GM12878 (cell line): ENCODE data around the gene PDE6G.

Source experiments
- GABPA ChIP-seq: IDR thresholded peaks from 2 replicates; pipeline ENCODE4 v1.6.1; 2014; ENCODE audit warnings: antibody characterized with exemption, low read depth, mild to moderate bottlenecking, inconsistent platforms
- SPI1 ChIP-seq: IDR thresholded peaks from 2 replicates; pipeline ENCODE4 v1.6.1; 2011; ENCODE audit warnings: low read depth, mild to moderate bottlenecking, low read length, moderate library complexity, borderline replicate concordance; ENCODE audit not compliant: insufficient read depth
- ZZZ3 ChIP-seq: IDR thresholded peaks from 2 replicates; pipeline ENCODE4 v1.6.1; 2011; ENCODE audit warnings: low read depth; ENCODE audit not compliant: control insufficient read depth, insufficient read length
- TF ChIP-seq, protein P1 (sequence below), 3 experiments: IDR thresholded peaks in 2 of 3; conservative IDR thresholded peaks in 1 of 3; 2 replicates each; pipeline ENCODE4 v1.5.1; 2011; ENCODE audit warnings: low read depth in 3 of 3, low read length in 3 of 3, mild to moderate bottlenecking in 3 of 3, control low read depth in 2 of 3, moderate library complexity in 2 of 3, inconsistent platforms in 1 of 3, mixed read lengths in 1 of 3; ENCODE audit not compliant: control insufficient read depth in 2 of 3, insufficient read depth in 1 of 3; ENCODE audit errors: extremely low read depth in 1 of 3
- TF ChIP-seq, protein P2 (sequence below): IDR thresholded peaks from 2 replicates; pipeline ENCODE4 v1.6.1; 2011; ENCODE audit warnings: mild to moderate bottlenecking, low read depth, low read length, moderate library complexity; ENCODE audit not compliant: insufficient replicate concordance
- TF ChIP-seq, protein P3 (sequence below): IDR thresholded peaks from 2 replicates; pipeline ENCODE4 v1.6.1; 2012; ENCODE audit warnings: low read depth, low read length, improper control_type of control experiment
- TF ChIP-seq, protein P4 (sequence below): fragments of 450-650 bp; IDR thresholded peaks from 2 replicates; pipeline ENCODE4 v1.6.1; 2017; ENCODE audit warnings: mild to moderate bottlenecking, moderate library complexity
- TF ChIP-seq, protein P5 (sequence below): IDR thresholded peaks from 2 replicates; pipeline ENCODE4 v1.6.1; 2012; ENCODE audit warnings: improper control_type of control experiment, low read depth, low read length; ENCODE audit not compliant: insufficient replicate concordance
- TF ChIP-seq, protein P6 (sequence below): IDR thresholded peaks from 2 replicates; pipeline ENCODE4 v1.6.1; 2012; ENCODE audit warnings: mild to moderate bottlenecking, low read depth, low read length

DNA sequence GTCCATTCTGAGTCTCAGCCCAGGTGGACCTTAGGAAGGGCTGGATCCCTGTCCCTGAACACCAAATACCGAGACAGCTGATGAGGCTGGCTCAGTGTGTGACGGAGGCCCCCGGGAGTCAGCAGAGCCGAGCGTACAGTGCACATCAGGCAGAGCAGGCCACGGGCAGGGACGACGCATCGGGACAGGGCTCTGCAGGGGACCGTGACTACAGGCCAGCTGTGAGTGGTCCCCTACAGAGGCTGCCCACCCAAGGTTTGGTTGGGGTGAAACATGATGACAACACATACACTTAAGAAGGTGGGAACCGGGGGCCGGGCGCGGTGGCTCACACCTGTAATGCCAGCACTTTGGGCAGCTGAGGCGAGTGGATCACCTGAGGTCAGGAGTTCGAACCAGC, 16.6 kb upstream of the PDE6G start:
- TF ChIP-seq GABPA, result no peak
- TF ChIP-seq, protein P1, sequence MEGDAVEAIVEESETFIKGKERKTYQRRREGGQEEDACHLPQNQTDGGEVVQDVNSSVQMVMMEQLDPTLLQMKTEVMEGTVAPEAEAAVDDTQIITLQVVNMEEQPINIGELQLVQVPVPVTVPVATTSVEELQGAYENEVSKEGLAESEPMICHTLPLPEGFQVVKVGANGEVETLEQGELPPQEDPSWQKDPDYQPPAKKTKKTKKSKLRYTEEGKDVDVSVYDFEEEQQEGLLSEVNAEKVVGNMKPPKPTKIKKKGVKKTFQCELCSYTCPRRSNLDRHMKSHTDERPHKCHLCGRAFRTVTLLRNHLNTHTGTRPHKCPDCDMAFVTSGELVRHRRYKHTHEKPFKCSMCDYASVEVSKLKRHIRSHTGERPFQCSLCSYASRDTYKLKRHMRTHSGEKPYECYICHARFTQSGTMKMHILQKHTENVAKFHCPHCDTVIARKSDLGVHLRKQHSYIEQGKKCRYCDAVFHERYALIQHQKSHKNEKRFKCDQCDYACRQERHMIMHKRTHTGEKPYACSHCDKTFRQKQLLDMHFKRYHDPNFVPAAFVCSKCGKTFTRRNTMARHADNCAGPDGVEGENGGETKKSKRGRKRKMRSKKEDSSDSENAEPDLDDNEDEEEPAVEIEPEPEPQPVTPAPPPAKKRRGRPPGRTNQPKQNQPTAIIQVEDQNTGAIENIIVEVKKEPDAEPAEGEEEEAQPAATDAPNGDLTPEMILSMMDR (IDR thresholded peaks at IDR 0.05 in 2 of 3, conservative IDR thresholded peaks at IDR 0.05 in 1 of 3; ENCODE audit: control insufficient read depth in 2 of 3, extremely low read depth in 1 of 3, insufficient read depth in 1 of 3, low read depth in 3 of 3, low read length in 3 of 3), result no peak
- TF ChIP-seq, protein P2, sequence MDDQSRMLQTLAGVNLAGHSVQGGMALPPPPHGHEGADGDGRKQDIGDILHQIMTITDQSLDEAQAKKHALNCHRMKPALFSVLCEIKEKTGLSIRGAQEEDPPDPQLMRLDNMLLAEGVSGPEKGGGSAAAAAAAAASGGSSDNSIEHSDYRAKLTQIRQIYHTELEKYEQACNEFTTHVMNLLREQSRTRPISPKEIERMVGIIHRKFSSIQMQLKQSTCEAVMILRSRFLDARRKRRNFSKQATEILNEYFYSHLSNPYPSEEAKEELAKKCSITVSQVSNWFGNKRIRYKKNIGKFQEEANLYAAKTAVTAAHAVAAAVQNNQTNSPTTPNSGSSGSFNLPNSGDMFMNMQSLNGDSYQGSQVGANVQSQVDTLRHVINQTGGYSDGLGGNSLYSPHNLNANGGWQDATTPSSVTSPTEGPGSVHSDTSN, result no peak
- TF ChIP-seq, protein P3, sequence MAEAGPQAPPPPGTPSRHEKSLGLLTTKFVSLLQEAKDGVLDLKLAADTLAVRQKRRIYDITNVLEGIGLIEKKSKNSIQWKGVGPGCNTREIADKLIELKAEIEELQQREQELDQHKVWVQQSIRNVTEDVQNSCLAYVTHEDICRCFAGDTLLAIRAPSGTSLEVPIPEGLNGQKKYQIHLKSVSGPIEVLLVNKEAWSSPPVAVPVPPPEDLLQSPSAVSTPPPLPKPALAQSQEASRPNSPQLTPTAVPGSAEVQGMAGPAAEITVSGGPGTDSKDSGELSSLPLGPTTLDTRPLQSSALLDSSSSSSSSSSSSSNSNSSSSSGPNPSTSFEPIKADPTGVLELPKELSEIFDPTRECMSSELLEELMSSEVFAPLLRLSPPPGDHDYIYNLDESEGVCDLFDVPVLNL, result no peak
- no peak for TF ChIP-seq SPI1
- TF ChIP-seq, protein P4, sequence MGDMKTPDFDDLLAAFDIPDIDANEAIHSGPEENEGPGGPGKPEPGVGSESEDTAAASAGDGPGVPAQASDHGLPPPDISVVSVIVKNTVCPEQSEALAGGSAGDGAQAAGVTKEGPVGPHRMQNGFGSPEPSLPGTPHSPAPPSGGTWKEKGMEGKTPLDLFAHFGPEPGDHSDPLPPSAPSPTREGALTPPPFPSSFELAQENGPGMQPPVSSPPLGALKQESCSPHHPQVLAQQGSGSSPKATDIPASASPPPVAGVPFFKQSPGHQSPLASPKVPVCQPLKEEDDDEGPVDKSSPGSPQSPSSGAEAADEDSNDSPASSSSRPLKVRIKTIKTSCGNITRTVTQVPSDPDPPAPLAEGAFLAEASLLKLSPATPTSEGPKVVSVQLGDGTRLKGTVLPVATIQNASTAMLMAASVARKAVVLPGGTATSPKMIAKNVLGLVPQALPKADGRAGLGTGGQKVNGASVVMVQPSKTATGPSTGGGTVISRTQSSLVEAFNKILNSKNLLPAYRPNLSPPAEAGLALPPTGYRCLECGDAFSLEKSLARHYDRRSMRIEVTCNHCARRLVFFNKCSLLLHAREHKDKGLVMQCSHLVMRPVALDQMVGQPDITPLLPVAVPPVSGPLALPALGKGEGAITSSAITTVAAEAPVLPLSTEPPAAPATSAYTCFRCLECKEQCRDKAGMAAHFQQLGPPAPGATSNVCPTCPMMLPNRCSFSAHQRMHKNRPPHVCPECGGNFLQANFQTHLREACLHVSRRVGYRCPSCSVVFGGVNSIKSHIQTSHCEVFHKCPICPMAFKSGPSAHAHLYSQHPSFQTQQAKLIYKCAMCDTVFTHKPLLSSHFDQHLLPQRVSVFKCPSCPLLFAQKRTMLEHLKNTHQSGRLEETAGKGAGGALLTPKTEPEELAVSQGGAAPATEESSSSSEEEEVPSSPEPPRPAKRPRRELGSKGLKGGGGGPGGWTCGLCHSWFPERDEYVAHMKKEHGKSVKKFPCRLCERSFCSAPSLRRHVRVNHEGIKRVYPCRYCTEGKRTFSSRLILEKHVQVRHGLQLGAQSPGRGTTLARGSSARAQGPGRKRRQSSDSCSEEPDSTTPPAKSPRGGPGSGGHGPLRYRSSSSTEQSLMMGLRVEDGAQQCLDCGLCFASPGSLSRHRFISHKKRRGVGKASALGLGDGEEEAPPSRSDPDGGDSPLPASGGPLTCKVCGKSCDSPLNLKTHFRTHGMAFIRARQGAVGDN, result no peak
- TF ChIP-seq, protein P5, sequence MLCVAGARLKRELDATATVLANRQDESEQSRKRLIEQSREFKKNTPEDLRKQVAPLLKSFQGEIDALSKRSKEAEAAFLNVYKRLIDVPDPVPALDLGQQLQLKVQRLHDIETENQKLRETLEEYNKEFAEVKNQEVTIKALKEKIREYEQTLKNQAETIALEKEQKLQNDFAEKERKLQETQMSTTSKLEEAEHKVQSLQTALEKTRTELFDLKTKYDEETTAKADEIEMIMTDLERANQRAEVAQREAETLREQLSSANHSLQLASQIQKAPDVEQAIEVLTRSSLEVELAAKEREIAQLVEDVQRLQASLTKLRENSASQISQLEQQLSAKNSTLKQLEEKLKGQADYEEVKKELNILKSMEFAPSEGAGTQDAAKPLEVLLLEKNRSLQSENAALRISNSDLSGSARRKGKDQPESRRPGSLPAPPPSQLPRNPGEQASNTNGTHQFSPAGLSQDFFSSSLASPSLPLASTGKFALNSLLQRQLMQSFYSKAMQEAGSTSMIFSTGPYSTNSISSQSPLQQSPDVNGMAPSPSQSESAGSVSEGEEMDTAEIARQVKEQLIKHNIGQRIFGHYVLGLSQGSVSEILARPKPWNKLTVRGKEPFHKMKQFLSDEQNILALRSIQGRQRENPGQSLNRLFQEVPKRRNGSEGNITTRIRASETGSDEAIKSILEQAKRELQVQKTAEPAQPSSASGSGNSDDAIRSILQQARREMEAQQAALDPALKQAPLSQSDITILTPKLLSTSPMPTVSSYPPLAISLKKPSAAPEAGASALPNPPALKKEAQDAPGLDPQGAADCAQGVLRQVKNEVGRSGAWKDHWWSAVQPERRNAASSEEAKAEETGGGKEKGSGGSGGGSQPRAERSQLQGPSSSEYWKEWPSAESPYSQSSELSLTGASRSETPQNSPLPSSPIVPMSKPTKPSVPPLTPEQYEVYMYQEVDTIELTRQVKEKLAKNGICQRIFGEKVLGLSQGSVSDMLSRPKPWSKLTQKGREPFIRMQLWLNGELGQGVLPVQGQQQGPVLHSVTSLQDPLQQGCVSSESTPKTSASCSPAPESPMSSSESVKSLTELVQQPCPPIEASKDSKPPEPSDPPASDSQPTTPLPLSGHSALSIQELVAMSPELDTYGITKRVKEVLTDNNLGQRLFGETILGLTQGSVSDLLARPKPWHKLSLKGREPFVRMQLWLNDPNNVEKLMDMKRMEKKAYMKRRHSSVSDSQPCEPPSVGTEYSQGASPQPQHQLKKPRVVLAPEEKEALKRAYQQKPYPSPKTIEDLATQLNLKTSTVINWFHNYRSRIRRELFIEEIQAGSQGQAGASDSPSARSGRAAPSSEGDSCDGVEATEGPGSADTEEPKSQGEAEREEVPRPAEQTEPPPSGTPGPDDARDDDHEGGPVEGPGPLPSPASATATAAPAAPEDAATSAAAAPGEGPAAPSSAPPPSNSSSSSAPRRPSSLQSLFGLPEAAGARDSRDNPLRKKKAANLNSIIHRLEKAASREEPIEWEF, result no peak
- TF ChIP-seq, protein P6, sequence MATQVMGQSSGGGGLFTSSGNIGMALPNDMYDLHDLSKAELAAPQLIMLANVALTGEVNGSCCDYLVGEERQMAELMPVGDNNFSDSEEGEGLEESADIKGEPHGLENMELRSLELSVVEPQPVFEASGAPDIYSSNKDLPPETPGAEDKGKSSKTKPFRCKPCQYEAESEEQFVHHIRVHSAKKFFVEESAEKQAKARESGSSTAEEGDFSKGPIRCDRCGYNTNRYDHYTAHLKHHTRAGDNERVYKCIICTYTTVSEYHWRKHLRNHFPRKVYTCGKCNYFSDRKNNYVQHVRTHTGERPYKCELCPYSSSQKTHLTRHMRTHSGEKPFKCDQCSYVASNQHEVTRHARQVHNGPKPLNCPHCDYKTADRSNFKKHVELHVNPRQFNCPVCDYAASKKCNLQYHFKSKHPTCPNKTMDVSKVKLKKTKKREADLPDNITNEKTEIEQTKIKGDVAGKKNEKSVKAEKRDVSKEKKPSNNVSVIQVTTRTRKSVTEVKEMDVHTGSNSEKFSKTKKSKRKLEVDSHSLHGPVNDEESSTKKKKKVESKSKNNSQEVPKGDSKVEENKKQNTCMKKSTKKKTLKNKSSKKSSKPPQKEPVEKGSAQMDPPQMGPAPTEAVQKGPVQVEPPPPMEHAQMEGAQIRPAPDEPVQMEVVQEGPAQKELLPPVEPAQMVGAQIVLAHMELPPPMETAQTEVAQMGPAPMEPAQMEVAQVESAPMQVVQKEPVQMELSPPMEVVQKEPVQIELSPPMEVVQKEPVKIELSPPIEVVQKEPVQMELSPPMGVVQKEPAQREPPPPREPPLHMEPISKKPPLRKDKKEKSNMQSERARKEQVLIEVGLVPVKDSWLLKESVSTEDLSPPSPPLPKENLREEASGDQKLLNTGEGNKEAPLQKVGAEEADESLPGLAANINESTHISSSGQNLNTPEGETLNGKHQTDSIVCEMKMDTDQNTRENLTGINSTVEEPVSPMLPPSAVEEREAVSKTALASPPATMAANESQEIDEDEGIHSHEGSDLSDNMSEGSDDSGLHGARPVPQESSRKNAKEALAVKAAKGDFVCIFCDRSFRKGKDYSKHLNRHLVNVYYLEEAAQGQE, result no peak
- no peak for TF ChIP-seq ZZZ3
